Urothelium cell line (cell line): Measurements from ENCODE around the gene STXBP5L.
"Not testable (repeated sequence)": the region's sequence is repeated elsewhere in the genome, so short reads cannot be mapped to it uniquely, and the experiment has no call there.

Experiments
- DNase-seq: peaks from one replicate; pipeline ENCODE4 v3.0.0; 2011; ENCODE audit warnings: low spot score, mixed read lengths
- FAIRE-seq: peaks from 2 replicates; lab custom pipeline; 2011; peaks lifted over from hg19 to GRCh38; lab: Jason Lieb, UNC

STXBP5L gene

GRCh38 chr3:121223116-121223515 lies 315.1 kb downstream of the STXBP5L start:
- FAIRE-seq (no peak), DNase-seq (no peak)

- no peak for FAIRE-seq
- no peak for DNase-seq
These were observed 321.0 kb downstream of the STXBP5L start for GRCh38 chr3:121228971-121229370.

- not testable (repeated sequence) for FAIRE-seq, DNase-seq
These were observed 322.2 kb downstream of the STXBP5L start for GRCh38 chr3:121230194-121230593.

- no peak for FAIRE-seq
- no peak for DNase-seq
These were observed 323.9 kb downstream of the STXBP5L start for GRCh38 chr3:121231872-121232271.

GRCh38 chr3:121232309-121233225 lies 324.6 kb downstream of the STXBP5L start:
- DNase-seq = no peak
- no peak for FAIRE-seq

- DNase-seq (no peak), FAIRE-seq (no peak)
These were observed 335.2 kb downstream of the STXBP5L start for GRCh38 chr3:121243208-121243607.

GRCh38 chr3:121252676-121253075 lies 344.7 kb downstream of the STXBP5L start:
- no peak for FAIRE-seq
- DNase-seq = no peak

GRCh38 chr3:121269389-121269788 lies 361.4 kb downstream of the STXBP5L start:
- no peak for DNase-seq
- no peak for FAIRE-seq

- DNase-seq (no peak), FAIRE-seq (no peak)
These were observed 366.4 kb downstream of the STXBP5L start for GRCh38 chr3:121274411-121274810.

- DNase-seq (peak; percentile 13), FAIRE-seq (peak; percentile 56)
These were observed 387.4 kb downstream of the STXBP5L start for GRCh38 chr3:121295452-121295851.

GRCh38 chr3:121295979-121296378 lies 388.0 kb downstream of the STXBP5L start:
- FAIRE-seq (no peak), DNase-seq (no peak)

- DNase-seq = no peak
- FAIRE-seq = no peak
These were observed 416.3 kb downstream of the STXBP5L start for GRCh38 chr3:121324320-121324719.

GRCh38 chr3:121330118-121330517 lies 422.1 kb downstream of the STXBP5L start:
- DNase-seq (no peak), FAIRE-seq (no peak)

- FAIRE-seq (no peak), DNase-seq (no peak)
These were observed 422.6 kb downstream of the STXBP5L start for GRCh38 chr3:121330634-121331033.

- not testable (repeated sequence) for FAIRE-seq
These were observed 448.0 kb downstream of the STXBP5L start for GRCh38 chr3:121355960-121356359.

GRCh38 chr3:121362035-121362734 lies 454.2 kb downstream of the STXBP5L start:
- DNase-seq (no peak), FAIRE-seq (peak; percentile 17)

More at GRCh38 chr3:121355960-121356359, 448.0 kb downstream of the STXBP5L start:
- not testable (repeated sequence) for DNase-seq

GRCh38 chr3:121388308-121388707 lies 480.3 kb downstream of the STXBP5L start:
- not testable (repeated sequence) for DNase-seq, FAIRE-seq

- not testable (repeated sequence) for DNase-seq, FAIRE-seq
These were observed 488.0 kb downstream of the STXBP5L start for GRCh38 chr3:121395967-121396366.

GRCh38 chr3:121398051-121398450 lies 490.0 kb downstream of the STXBP5L start:
- DNase-seq, FAIRE-seq: not testable (repeated sequence)

GRCh38 chr3:121399820-121400219 lies 491.8 kb downstream of the STXBP5L start:
- DNase-seq (no peak), FAIRE-seq (no peak)

GRCh38 chr3:121405631-121406030 lies 497.6 kb downstream of the STXBP5L start:
- FAIRE-seq = no peak
- no peak for DNase-seq

- DNase-seq (no peak), FAIRE-seq (no peak)
These were observed 503.5 kb downstream of the STXBP5L start for GRCh38 chr3:121411523-121411922.
